Transverse colon (tissue), 4 donors: Measurements from ENCODE around the gene RNF144B. TPM values are rescaled to one million over a fixed set of nuclear protein-coding genes. Genes with fewer than 3 reads are reported as not detected.

Experiments
- DNase-seq: peaks from one replicate; pipeline ENCODE4 v3.0.0-alpha.2; 2019
- H3K27ac ChIP-seq, 4 donors: fragments of 200-600 bp; sonication (generic); 2 replicates each; pipeline ENCODE4 v1.5.1; 2016 to 2018; ENCODE audit warnings: inconsistent platforms in 4 of 4
- H3K27me3 ChIP-seq: fragments of 200-600 bp; sonication (generic); 2 replicates; pipeline ENCODE4 v1.5.1; 2017; ENCODE audit warnings: inconsistent platforms
- H3K36me3 ChIP-seq, 4 donors: fragments of 200-600 bp; sonication (generic); 2 replicates each; pipeline ENCODE4 v1.5.1; 2017 to 2019; ENCODE audit warnings: inconsistent platforms in 4 of 4
- H3K4me1 ChIP-seq, 4 donors: fragments of 200-600 bp; sonication (generic); 2 replicates each; pipeline ENCODE4 v1.5.1; 2017 to 2020; ENCODE audit warnings: inconsistent platforms in 4 of 4
- H3K4me3 ChIP-seq, 4 donors: fragments of 200-600 bp; sonication (generic); 1 replicate in 1 of 4; 2 replicates in 3 of 4; pipeline versions ENCODE4 v1.5.1 to v1.6.1; 2017 to 2019; ENCODE audit warnings: inconsistent platforms in 4 of 4
- H3K9me3 ChIP-seq, 2 donors: fragments of 200-600 bp; sonication (generic); 2 replicates each; pipeline ENCODE4 v1.5.1; 2017 to 2019; ENCODE audit warnings: inconsistent platforms in 2 of 2
- EP300 ChIP-seq: sonication (generic); formaldehyde crosslinking; IDR thresholded peaks from one replicate; pipeline ENCODE4 v1.6.1; 2017; ENCODE audit warnings: antibody characterized with exemption, low read depth
- POLR2A ChIP-seq: fragments of 450-650 bp; IDR thresholded peaks from one replicate; pipeline ENCODE4 v1.6.1; 2016; ENCODE audit warnings: antibody characterized with exemption, mild to moderate bottlenecking, moderate library complexity
- POLR2AphosphoS5 ChIP-seq, 3 donors: sonication (generic); formaldehyde crosslinking; IDR thresholded peaks; one replicate each; pipeline ENCODE4 v1.6.1; 2016; ENCODE audit warnings: antibody characterized with exemption in 3 of 3
- WGBS, 2 donors: methylation state at CpG; one replicate each; pipeline ENCODE4 v1.1.5; 2018; ENCODE audit warnings: low coverage in 1 of 2; 5-methylcytosine and 5-hydroxymethylcytosine counted together
- in situ Hi-C, 4 donors: fragments of 200-750 bp; cut with MboI; loops; one replicate each; pipeline versions ENCODE4 v1.15.0 to v1.15.1; 2017; ENCODE audit warnings: low sequenced_read_pairs in 3 of 4, low pct_ligation_motif_present in 1 of 4, low pct_unique_long_range_greater_than_20kb in 1 of 4
- intact Hi-C: fragments of 100-400 bp; cut with DNase I; formaldehyde crosslinking; loops from one replicate; pipeline ENCODE4 v1.15.1; 2023; ENCODE audit warnings: low total_unique reads
- total RNA-seq, 4 donors: library from RNA; depleted of rRNA; stranded (reverse); fragments of >200 nt; gene quantifications; one replicate each; pipeline ENCODE4 v1.1.0, GENCODE V29; 2016
- TF ChIP-seq, protein P1 (sequence below), 5 experiments: fragments of 200-600 bp in 3 of 5; fragments of 450-650 bp in 2 of 5; sonication (generic) in 3 of 5; IDR thresholded peaks; 1 replicate in 2 of 5; 2 replicates in 3 of 5; pipeline ENCODE4 v1.5.1; 2016 to 2017; ENCODE audit warnings: antibody characterized with exemption in 5 of 5, inconsistent platforms in 3 of 5, mild to moderate bottlenecking in 2 of 5, moderate library complexity in 1 of 5

The RNF144B gene
- total RNA-seq, 4 donors from 2014 or later = 1.4 to 4.5 (median 3.8) TPM

DNA sequence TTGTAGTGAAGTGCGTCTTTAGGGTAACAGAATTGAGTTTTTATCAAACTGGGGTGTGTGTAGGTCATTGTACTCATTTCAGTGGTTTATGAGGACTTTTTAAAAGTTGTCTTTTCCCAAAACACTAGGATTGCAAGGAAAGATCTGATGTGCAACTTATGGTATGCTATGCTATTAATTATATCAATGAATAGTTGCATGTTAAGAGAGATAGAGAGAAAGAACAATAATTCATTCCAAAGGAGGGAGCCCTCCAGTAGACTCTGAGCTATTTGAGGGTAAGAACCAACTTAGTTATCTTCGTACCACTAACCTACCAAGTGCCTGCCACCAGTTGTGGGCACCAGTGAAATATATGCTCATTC lies 117.1 kb downstream of the RNF144B start:
- Histone ChIP-seq H3K4me3 (no peak overlapping the region), H3K9me3 (no peaks in the 10 kb centered on the region), H3K27ac (peak overlapping the region in 1 of 4 donors; percentile 33), H3K4me1 (peaks cover 0 to 3% (median 1%) of the 10 kb centered on the region in 4 donors), H3K27me3 (no peaks in the 10 kb centered on the region), H3K36me3 (no peaks in the 10 kb centered on the region)
- no peak for DNase-seq
- intact Hi-C loops (loop anchor here (1.0 kb wide), 1 partner anchor 180 kb away; no protein-coding TSS in a partner anchor), in situ Hi-C loops (loop anchor here in 2 of 4 donors (10.0 kb wide), 2 partner anchors 169 to 179 kb away; no protein-coding TSS in a partner anchor)
- TF ChIP-seq POLR2A (no peak), POLR2AphosphoS5 (IDR thresholded peaks at IDR 0.05) (no peak), EP300 (no peak)
- TF ChIP-seq, protein P1, sequence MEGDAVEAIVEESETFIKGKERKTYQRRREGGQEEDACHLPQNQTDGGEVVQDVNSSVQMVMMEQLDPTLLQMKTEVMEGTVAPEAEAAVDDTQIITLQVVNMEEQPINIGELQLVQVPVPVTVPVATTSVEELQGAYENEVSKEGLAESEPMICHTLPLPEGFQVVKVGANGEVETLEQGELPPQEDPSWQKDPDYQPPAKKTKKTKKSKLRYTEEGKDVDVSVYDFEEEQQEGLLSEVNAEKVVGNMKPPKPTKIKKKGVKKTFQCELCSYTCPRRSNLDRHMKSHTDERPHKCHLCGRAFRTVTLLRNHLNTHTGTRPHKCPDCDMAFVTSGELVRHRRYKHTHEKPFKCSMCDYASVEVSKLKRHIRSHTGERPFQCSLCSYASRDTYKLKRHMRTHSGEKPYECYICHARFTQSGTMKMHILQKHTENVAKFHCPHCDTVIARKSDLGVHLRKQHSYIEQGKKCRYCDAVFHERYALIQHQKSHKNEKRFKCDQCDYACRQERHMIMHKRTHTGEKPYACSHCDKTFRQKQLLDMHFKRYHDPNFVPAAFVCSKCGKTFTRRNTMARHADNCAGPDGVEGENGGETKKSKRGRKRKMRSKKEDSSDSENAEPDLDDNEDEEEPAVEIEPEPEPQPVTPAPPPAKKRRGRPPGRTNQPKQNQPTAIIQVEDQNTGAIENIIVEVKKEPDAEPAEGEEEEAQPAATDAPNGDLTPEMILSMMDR (IDR thresholded peaks at IDR 0.05) = no peak
- WGBS, 2 donors = 30 to 37% methylated on average over 2 of the region's 2 CpGs

GRCh38 chr6:18506382-18507017 lies 119.3 kb downstream of the RNF144B start:
- DNase-seq = no peak
- Histone ChIP-seq H3K4me1 (peaks cover 0 to 3% (median 1%) of the 10 kb centered on the region in 4 donors), H3K27ac (no peak overlapping the region), H3K9me3 (no peaks in the 10 kb centered on the region), H3K27me3 (no peaks in the 10 kb centered on the region), H3K4me3 (no peak overlapping the region), H3K36me3 (no peaks in the 10 kb centered on the region)
- TF ChIP-seq EP300 (no peak), POLR2A (no peak), POLR2AphosphoS5 (IDR thresholded peaks at IDR 0.05) (no peak)
- TF ChIP-seq, protein P1 (IDR thresholded peaks at IDR 0.05) = no peak
- intact Hi-C loops (no loop called here), in situ Hi-C loops (loop anchor here in 3 of 4 donors (5.0 to 10.0 kb wide), 3 partner anchors 172 to 184 kb away; no protein-coding TSS in a partner anchor)
- 84 to 89% methylated on average over 7 to 15 of the region's 15 CpGs for WGBS, 2 donors

- no peak for DNase-seq
- H3K4me3 ChIP-seq = no peak overlapping the region
- H3K27me3 ChIP-seq = no peaks in the 10 kb centered on the region
- 68 to 82% methylated on average over 5 to 7 of the region's 7 CpGs for WGBS, 2 donors
- peaks cover 0 to 3% (median 1%) of the 10 kb centered on the region in 4 donors for H3K4me1 ChIP-seq
- in situ Hi-C loops (loop anchor here in 3 of 4 donors (5.0 to 10.0 kb wide), 3 partner anchors 172 to 185 kb away; no protein-coding TSS in a partner anchor), intact Hi-C loops (no loop called here)
- H3K9me3 ChIP-seq = no peaks in the 10 kb centered on the region
- no peak for TF ChIP-seq EP300
- no peak for TF ChIP-seq POLR2AphosphoS5 (IDR thresholded peaks at IDR 0.05)
- TF ChIP-seq, protein P1 (IDR thresholded peaks at IDR 0.05) = no peak
- TF ChIP-seq POLR2A = no peak
- H3K27ac ChIP-seq = no peak overlapping the region
- H3K36me3 ChIP-seq = no peaks in the 10 kb centered on the region
These were observed 119.9 kb downstream of the RNF144B start for GRCh38 chr6:18507018-18507415.

- intact Hi-C loops = no loop called here
- no peak overlapping the region for H3K27ac ChIP-seq
- H3K4me1 ChIP-seq = peaks cover 0 to 3% (median 1%) of the 10 kb centered on the region in 4 donors
- no peak for DNase-seq
- H3K27me3 ChIP-seq = no peaks in the 10 kb centered on the region
- in situ Hi-C loops = loop anchor here in 3 of 4 donors (5.0 to 10.0 kb wide), 3 partner anchors 173 to 185 kb away; no protein-coding TSS in a partner anchor
- 54 to 55% methylated on average over 2 of the region's 2 CpGs for WGBS, 2 donors
- no peaks in the 10 kb centered on the region for H3K36me3 ChIP-seq
- TF ChIP-seq, protein P1 (IDR thresholded peaks at IDR 0.05) = no peak
- H3K9me3 ChIP-seq = no peaks in the 10 kb centered on the region
- H3K4me3 ChIP-seq = no peak overlapping the region
These were observed 120.4 kb downstream of the RNF144B start for GRCh38 chr6:18507561-18507960.
